TTC549 (cell line): ENCODE data around the gene HYOU1.
"Not testable (repeated sequence)": the region's sequence is repeated elsewhere in the genome, so short reads cannot be mapped to it uniquely, and the experiment has no call there.

Experiments used
- FAIRE-seq: peaks from 2 replicates; lab custom pipeline; 2012; peaks lifted over from hg19 to GRCh38; lab: Jason Lieb, UNC

Gene HYOU1, protein sequence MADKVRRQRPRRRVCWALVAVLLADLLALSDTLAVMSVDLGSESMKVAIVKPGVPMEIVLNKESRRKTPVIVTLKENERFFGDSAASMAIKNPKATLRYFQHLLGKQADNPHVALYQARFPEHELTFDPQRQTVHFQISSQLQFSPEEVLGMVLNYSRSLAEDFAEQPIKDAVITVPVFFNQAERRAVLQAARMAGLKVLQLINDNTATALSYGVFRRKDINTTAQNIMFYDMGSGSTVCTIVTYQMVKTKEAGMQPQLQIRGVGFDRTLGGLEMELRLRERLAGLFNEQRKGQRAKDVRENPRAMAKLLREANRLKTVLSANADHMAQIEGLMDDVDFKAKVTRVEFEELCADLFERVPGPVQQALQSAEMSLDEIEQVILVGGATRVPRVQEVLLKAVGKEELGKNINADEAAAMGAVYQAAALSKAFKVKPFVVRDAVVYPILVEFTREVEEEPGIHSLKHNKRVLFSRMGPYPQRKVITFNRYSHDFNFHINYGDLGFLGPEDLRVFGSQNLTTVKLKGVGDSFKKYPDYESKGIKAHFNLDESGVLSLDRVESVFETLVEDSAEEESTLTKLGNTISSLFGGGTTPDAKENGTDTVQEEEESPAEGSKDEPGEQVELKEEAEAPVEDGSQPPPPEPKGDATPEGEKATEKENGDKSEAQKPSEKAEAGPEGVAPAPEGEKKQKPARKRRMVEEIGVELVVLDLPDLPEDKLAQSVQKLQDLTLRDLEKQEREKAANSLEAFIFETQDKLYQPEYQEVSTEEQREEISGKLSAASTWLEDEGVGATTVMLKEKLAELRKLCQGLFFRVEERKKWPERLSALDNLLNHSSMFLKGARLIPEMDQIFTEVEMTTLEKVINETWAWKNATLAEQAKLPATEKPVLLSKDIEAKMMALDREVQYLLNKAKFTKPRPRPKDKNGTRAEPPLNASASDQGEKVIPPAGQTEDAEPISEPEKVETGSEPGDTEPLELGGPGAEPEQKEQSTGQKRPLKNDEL

DNA sequence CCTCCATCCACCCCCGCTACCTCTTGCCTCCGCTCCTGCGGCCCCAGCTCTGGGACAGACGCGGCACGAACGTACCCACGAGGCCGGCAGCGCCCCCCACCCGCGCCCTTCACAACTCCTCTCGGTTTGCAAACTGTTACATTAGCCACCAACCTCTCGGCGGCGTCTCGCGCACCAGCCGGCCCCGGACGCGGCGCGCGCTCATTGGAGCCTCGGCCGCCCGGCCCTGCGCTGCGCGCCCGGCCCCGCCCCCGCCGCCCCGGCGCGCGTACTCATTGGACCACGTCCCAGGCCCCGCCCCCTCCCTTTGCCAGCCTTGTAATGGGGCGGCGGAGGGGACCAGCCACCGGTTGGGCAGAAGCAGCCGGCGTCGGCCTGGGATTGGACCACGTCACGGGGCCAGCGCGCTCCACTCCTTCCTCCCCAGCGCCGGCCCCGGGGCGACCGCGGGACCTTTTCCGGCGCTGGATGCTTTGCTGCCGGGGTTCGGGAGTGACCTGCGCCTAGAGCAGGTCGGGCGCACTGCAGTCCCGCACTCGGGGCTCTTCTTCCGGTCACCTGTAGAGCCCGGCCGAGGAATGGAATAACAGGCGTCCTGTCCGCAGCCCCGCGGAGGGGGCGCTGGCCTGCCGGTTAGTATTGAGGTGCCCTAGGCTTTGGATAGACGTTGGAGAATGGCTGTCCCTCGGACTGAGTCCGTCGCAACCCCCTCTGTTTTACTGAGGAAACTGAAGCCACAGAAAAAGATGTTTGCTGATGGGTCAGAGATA lies at the start of gene HYOU1:
TSS of gene HYOU1 (minus strand) at position 206 of the 770 bp plus-strand sequence. CDS start 1,045 bp downstream, outside the sequence.
- FAIRE-seq: no peak

DNA sequence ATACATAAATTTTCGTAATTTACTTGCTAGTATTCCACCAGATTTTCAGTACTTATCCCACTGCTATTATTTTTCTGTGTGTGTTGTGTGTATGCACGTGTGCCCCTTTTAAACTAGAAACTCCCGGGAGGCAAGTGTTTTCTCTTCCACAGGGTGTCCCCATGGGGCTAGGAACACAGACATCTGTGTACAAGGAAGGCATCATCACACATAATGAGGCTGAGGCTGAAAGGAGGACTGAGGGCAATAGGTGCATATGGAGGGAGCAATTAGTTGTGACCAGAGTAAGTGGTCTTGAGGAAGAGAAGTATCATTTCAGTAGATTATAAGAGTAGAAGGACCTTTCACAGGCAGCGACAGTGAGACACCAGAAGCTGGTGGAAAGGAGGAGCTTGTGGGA lies 46.8 kb upstream of the HYOU1 start:
- no peak for FAIRE-seq

DNA sequence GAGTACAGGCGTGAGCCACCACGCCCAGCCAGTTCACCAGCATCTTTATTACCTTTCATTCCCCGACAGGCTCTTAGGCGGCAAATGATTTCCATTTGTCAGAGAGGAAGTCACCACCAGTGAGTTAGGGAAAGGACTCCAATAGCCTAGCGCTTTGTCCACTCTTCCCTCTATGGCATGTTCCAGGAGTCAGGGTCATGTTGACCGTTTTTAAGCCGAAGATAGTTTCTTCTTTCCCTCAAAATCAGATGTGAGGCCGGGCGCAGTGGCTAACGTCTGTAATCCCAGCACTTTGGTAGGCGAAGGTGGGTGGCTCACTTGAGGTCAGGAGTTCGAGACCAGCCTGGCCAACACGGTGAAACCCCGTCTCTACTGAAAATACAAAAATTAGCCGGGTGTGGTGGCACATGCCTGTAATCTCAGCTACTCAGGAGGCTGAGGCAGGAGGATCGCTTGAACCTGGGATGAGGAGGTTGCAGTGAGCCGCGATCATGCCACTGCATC lies 46.2 kb upstream of the HYOU1 start:
- not testable (repeated sequence) for FAIRE-seq

DNA sequence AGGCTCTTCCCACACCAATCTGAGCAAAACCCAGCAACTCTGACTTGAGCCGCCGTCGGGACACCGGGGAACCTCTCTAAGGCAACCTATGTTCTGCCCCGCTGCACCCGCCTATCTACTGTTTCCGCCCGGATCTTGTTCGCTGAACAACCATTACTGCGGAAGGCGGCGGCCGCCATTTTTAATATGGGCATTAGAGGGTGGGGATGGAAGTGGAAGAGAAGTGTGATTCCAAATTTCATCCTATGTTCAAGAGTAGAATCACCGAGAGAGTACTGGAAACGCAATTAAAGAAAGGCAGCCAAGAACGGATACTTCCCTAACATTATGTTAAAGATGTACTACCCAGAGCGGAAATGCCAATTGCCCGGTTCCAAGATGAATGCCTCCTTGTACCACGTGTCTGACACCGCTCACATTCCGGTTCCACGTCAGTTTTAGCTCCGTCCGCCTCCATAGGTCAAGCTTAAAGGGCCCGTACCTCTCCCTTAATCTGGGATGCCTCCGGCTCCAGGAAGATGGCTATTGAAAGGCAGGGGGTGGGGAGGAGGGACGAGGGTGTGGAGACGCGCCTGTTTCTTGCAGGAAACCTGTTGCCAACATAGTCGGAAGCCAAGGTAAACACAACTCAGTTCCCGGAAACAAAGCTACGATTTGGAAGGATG lies 44.9 kb upstream of the HYOU1 start, which contains the start of gene DPAGT1:
TSS of gene DPAGT1 (minus strand) at position 95 of the 665 bp plus-strand sequence. CDS start 198 bp downstream, outside the sequence.
- FAIRE-seq: peak; percentile 74

DNA sequence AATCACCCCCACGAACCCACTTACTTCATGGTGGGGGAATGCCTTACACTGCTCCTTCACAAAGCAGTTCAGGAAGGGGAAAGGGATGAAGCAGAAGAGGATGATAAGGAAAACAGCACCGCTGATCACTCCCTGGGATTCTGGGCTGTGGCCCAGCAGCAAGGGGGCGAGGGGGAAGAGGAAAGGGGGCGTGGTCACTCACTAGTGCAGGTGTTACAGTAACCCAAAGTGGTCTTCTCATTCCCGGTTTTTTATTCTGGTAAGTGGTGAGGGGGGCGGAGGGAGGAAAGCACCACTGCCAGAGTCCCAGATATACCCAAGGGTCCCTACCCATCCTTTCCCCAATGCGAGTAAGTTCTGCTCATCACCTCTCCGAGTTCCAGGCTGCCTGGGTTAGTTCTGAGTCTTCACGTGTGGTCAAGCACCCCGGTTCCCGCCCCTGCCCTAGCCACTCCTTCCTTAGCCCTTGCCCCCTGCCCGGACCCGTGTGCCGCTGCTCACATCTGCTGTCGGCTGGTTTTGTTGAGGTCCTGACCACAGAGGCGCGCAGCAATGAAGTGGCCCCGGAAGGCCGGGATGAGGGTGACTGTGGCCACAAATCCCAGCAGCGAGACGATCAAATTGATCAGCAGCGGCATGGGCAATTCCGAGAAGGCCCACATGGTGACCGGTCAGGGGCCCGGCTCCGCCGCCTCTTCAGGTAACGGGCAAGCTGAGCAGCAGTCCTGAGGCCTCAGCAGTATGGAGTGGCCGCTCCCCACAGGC lies 44.2 kb upstream of the HYOU1 start:
- no peak for FAIRE-seq

DNA sequence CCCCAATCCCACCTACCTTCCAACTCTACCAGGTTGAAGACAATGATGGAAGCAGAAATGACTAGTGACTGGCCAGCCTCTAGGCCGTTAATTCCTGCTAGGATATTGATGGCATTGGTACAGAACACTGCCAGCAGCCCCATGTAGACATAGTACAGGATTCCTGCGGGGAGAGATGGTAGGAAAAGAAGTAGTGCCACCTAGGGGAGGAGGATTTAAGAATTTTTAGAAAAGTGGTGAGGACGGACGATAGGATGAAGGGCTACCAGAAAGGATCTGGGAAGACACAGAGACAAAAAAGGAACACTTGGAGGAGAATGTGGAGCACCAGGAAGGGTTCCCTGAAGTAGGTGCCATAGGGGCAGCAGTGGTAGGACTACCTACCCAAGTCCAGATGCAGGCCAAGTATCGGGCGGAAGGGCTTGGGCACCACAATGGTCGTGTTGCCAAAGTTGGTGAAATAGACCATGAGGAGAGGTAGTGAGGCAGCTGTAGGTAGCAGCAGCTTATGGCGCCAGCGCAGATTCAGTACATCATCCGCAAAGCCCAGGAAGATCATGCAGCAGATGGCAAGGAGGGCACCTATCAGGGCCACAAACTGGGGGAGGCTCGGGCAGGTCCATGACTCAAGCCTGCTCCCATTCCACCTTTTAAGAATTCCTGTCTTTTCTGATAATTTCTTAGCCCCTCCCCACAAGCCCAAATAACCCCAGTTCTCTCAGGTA lies 43.4 kb upstream of the HYOU1 start:
- peak; percentile 59 for FAIRE-seq

DNA sequence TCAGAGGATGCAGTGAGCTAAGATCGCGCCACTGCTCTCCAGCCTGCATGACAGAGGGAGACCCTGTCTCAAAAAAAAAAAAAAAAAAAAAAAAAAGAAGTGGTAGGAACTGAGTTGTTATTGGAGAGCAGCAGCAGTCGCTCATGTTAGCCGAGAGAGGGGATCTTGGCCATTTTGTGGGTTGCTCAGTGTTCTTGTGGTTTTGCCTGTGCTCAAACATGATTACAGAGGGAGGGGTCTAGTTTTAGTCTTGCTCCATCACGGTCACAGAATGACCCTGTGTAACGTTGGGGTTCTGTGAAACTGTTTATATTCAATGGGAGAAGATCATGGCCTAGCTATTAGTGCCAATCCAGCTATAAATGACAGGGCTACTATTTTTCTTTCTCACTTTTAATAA lies 42.7 kb upstream of the HYOU1 start:
- FAIRE-seq: no peak

DNA sequence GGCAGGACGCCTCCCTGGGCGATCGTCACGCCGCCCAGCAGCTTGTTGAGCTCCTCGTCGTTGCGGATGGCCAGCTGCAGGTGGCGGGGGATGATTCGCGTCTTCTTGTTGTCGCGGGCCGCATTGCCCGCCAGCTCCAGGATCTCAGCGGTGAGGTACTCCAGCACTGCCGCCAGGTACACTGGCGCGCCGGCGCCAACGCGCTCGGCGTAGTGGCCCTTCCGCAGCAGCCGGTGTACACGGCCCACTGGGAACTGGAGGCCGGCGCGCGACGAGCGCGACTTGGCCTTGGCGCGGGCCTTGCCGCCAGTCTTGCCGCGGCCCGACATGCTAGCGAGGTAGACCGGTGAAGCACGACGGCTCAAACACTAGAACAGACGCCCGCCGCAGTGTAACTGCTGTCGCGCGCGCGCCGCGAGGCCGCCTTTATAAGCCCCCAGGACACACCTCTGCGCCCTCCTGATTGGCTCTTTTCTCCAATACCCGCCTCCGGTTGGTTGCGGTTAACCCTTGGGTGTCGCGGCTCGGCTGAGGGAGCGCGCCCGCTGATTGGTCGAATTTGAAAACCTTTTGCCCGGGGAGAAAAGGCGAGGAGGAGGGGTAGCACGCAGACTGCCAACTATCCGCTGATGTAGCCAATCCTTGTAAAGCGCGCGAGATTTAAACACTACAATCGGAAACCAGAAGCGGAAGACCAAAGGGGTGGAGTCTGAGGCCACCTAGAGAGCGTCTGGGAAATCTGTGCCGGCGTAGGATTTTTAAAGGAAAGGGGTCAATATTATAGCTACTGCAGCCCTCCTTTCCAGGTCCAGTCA lies 38.3 kb upstream of the HYOU1 start:
- FAIRE-seq: peak; percentile 97

DNA sequence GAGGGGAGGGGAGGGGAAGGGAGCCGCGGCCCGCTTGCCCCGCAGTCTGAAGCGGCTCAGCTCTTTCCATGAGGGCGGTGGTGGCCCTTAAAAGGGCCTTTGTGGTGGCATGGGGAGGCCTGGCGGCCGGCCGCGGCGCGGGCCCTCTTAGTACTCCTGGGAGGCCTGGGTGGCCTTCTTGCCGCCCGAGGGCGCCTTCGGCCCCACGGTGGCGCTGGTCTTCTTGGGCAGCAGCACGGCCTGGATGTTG lies 37.7 kb upstream of the HYOU1 start:
- no peak for FAIRE-seq

DNA sequence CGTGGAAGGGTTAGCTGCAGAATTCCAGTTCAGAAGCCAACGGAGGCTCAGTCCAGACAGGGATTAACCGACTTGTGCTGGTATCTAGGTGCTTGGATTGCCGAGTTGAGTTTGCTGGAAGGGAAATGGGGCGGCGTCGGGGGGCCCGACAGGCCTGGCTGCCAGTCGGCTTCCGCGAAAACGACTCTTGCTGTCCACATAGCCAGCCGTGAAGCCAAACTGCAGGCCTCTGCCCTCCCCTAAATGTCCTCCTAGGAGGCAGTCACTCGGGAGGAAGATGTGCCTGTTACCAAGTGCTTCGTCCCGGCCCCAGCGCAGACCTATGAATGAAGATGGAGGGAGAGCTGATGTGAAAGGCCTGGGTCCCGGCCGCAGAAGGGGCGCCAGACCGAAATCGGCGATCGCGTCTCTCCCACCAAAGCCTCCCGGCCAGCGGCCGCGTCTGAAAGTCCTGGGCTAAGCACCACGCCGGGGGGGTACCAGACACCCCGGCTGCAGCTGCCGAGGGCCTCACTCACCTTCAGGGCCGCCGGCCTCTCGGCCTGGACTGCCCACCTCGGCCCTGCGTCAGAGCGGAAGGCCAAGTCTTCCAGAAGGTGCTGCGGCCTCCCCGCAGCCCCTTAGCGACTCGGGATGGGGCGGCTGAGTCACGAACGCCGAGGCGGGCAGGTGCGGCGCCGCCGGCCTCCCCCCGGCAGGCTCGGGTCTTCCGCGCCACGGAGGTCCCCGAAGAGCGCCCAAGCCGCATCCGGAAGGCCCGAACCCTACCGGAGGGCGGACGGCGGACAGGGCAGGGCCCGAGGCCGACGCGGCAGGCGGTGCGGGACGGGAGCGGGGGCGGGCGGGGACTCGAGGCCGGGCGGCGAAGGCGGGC lies 37.2 kb upstream of the HYOU1 start:
- no peak for FAIRE-seq

DNA sequence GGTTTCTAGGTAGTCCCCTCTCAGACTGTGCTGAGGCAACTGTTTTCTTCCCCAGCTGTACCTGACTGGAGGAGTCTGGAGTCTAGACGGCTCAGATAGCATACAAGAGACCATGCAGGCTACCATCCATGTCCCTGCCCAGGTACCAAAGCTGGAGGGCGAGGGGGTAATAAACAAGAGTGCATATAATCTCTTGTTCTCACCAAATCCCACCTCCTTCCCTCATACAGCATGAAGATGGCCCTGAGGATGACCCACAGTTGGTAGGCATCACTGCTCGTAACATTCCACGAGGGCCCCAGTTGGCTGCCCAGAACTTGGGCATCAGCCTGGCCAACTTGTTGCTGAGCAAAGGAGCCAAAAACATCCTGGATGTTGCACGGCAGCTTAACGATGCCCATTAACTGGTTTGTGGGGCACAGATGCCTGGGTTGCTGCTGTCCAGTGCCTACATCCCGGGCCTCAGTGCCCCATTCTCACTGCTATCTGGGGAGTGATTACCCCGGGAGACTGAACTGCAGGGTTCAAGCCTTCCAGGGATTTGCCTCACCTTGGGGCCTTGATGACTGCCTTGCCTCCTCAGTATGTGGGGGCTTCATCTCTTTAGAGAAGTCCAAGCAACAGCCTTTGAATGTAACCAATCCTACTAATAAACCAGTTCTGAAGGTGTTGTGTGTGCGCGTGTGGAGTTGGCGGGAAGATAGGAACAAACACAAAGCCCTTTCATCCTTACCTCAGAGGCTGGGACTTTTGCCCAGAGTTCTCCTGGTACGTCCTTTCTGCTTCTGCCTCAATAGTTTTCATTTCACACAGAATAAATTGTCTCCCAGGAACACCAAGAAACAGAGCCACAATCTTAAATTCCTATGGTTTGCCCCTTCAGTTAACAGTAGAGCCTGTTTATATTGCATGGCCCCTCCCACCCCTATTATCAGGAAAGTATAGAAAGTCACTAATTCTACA lies 36.2 kb upstream of the HYOU1 start:
- no peak for FAIRE-seq

DNA sequence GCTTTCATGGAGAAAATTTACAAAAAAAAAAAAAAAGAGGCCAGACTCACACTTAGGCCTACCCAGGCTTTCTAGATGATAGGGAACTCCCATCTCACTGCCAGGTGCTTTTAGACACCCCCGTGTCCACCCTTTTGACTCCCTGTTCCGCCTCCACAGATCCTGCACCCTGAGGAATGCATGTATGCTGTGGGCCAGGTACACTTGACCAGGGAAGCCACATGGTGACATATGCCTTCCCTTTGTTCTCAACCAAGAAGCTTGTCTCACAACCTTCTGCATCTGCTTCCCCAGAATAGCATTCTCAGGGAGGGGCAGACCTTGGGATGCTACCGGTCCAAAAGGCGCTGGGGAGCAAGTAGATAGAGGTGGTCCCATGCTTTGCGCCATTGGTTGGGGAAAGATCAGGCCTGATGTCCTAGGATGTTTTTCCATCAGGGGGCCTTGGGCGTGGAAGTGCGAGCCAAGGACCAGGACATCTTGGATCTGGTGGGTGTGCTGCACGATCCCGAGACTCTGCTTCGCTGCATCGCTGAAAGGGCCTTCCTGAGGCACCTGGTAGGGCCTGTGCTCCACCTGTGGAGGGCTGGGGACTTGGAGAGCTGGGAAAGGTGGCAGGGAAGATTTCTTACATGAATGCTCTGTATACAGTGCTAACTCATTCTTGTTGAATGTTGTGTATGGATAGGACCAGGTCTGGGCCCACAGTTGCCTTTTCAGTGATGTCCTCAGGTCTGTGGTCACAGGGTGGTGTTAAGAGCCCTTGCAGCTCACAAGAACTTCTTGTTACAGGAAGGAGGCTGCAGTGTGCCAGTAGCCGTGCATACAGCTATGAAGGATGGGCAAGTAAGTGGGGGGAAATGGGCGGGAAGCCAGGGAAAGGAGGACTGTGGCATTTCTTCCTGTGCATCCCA lies 35.2 kb upstream of the HYOU1 start:
- FAIRE-seq: no peak

DNA sequence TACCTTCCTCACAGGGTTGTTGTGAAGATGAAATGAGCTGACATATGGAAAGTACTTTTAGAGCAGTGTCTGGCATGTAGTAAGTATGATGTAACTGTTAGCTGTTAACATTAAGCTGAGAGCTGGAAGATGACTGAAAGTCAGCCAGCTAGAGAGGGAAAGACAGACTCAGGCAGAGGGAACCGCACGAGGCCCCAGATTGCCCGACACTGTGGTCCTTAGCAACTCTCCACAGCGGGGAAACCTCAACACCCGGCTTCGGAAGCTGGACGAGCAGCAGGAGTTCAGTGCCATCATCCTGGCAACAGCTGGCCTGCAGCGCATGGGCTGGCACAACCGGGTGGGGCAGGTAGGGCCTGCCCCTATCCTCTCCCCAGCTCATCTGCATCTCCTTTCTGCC lies 34.2 kb upstream of the HYOU1 start:
- FAIRE-seq: no peak

DNA sequence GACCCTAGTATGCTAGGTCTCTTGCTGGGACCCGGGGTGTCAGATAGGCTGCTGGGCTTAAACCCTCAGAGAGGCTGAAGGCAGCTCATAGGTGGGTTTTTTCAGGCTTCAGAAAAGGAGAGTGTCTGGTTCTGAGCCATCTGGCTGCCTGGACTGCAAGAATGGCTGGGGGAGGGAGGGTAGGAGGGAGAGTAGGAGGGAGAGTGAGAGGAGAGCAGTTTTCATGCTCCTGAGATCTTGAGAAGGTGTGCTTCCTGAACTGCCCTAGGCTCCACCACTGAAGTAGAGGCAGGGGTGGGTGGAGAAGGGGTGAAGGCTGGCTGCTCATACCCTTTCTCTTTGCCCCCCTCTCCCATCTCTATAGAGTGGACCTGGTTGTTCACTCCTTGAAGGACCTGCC lies 32.3 kb upstream of the HYOU1 start:
- FAIRE-seq: no peak

DNA sequence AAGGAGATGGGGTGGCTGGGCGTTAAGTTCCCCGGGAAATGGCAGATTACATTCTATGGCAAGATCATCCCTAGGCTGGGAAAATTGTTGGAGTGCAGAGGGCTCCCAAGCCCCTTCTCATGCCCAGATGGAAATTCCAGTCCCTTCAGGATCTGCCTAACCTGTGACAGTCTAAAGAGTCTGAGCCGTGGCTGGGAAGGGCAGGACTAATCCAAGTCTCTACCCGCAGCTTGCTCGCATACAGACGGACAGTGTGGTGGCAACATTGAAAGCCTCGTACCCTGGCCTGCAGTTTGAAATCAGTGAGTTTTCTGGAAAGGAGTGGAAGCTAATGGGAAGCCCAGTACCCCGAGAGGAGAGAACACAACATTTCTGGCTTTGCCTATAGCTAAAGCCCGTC lies 31.4 kb upstream of the HYOU1 start:
- FAIRE-seq: no peak

DNA sequence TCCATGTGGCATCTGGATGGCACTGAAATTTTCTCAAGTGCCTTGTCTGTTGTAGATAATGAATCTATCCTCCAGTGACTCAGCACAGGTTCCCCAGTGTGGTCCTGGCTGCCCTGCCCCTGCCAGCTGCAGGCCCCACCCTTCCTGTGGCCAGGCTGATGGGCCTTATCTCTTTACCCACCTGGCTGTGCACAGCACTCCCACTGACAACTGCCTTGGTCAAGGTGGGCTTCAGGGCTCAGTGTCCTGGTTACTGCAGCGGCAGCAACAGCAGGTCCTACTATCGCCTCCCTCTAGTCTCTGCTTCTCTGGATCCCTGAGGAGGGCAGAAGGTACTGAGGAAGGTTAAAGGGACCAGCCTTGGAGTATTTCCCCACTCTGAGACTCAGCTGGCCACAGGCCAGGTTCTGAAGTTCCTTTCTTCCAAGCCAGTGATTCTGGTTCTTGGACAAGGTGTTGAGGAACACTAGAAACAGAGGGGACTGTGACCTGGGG lies 30.8 kb upstream of the HYOU1 start:
- no peak for FAIRE-seq
